ENCODE results near the gene ADGRL3.

DNA sequence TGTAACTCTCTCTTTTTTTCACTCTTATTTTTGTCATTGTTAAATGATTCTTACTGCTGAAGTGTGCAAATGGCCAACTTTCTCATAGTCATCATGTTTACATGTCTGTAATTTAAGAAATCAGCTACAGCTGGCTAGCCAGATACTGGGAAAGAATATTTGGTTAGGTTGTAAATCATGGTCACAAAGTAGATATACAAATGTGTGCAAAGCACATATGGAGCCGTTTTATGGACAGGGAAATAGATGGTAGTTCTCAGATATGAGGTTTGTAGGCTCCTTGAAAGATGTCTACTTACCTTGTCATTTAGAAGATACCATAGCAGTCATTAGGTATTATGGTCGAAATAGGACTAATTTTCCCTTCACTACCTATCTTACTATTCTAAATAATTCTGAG is 430.4 kb downstream of the ADGRL3 start:
- TF ChIP-seq, protein P1, sequence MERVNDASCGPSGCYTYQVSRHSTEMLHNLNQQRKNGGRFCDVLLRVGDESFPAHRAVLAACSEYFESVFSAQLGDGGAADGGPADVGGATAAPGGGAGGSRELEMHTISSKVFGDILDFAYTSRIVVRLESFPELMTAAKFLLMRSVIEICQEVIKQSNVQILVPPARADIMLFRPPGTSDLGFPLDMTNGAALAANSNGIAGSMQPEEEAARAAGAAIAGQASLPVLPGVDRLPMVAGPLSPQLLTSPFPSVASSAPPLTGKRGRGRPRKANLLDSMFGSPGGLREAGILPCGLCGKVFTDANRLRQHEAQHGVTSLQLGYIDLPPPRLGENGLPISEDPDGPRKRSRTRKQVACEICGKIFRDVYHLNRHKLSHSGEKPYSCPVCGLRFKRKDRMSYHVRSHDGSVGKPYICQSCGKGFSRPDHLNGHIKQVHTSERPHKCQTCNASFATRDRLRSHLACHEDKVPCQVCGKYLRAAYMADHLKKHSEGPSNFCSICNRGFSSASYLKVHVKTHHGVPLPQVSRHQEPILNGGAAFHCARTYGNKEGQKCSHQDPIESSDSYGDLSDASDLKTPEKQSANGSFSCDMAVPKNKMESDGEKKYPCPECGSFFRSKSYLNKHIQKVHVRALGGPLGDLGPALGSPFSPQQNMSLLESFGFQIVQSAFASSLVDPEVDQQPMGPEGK (CRISPR knock-in tag; IDR thresholded peaks at IDR 0.05; ENCODE audit: borderline replicate concordance) = no peak
- no peak for TF ChIP-seq ISL1 (CRISPR knock-in tag; IDR thresholded peaks at IDR 0.05)
- TF ChIP-seq, protein P2, sequence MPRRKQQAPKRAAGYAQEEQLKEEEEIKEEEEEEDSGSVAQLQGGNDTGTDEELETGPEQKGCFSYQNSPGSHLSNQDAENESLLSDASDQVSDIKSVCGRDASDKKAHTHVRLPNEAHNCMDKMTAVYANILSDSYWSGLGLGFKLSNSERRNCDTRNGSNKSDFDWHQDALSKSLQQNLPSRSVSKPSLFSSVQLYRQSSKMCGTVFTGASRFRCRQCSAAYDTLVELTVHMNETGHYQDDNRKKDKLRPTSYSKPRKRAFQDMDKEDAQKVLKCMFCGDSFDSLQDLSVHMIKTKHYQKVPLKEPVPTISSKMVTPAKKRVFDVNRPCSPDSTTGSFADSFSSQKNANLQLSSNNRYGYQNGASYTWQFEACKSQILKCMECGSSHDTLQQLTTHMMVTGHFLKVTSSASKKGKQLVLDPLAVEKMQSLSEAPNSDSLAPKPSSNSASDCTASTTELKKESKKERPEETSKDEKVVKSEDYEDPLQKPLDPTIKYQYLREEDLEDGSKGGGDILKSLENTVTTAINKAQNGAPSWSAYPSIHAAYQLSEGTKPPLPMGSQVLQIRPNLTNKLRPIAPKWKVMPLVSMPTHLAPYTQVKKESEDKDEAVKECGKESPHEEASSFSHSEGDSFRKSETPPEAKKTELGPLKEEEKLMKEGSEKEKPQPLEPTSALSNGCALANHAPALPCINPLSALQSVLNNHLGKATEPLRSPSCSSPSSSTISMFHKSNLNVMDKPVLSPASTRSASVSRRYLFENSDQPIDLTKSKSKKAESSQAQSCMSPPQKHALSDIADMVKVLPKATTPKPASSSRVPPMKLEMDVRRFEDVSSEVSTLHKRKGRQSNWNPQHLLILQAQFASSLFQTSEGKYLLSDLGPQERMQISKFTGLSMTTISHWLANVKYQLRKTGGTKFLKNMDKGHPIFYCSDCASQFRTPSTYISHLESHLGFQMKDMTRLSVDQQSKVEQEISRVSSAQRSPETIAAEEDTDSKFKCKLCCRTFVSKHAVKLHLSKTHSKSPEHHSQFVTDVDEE (CRISPR knock-in tag; IDR thresholded peaks at IDR 0.05) = no peak
- TF ChIP-seq RARB (CRISPR knock-in tag; IDR thresholded peaks at IDR 0.05) = no peak
- no peak for TF ChIP-seq ARNTL (CRISPR knock-in tag; IDR thresholded peaks at IDR 0.05; ENCODE audit: borderline replicate concordance, low read depth)
- no peak for TF ChIP-seq BACH2 (CRISPR knock-in tag; IDR thresholded peaks at IDR 0.05; ENCODE audit: borderline replicate concordance)
- TF ChIP-seq OSR1 (CRISPR knock-in tag; IDR thresholded peaks at IDR 0.05) = no peak
- TF ChIP-seq TOX (CRISPR knock-in tag; IDR thresholded peaks at IDR 0.05; ENCODE audit: borderline replicate concordance) = no peak
- TF ChIP-seq SNAI2 (CRISPR knock-in tag; IDR thresholded peaks at IDR 0.05) = no peak
- TF ChIP-seq ZC3H10 (CRISPR knock-in tag; IDR thresholded peaks at IDR 0.05) = no peak
